Measurements from ENCODE around the gene KLHL25. TPM values are rescaled to one million over a fixed set of nuclear protein-coding genes. Genes with fewer than 3 reads are reported as not detected.

Gene KLHL25
- total and polyA plus RNA-seq, 4 donors = 2.3 to 34.2 (median 11.4) TPM

GRCh38 chr15:85756411-85757072 lies 38.2 kb downstream of the KLHL25 start:
- H3K4me3 ChIP-seq (ENCODE audit: low read depth in 1 of 3, low read length in 3 of 3) = no peak overlapping the region
- no peak for TF ChIP-seq JUND (IDR thresholded peaks at IDR 0.05)
- no peak for TF ChIP-seq TAF1 (conservative IDR thresholded peaks at IDR 0.05)
- no peak for TF ChIP-seq FOXA1 (IDR thresholded peaks at IDR 0.05)
- TF ChIP-seq, protein P1, sequence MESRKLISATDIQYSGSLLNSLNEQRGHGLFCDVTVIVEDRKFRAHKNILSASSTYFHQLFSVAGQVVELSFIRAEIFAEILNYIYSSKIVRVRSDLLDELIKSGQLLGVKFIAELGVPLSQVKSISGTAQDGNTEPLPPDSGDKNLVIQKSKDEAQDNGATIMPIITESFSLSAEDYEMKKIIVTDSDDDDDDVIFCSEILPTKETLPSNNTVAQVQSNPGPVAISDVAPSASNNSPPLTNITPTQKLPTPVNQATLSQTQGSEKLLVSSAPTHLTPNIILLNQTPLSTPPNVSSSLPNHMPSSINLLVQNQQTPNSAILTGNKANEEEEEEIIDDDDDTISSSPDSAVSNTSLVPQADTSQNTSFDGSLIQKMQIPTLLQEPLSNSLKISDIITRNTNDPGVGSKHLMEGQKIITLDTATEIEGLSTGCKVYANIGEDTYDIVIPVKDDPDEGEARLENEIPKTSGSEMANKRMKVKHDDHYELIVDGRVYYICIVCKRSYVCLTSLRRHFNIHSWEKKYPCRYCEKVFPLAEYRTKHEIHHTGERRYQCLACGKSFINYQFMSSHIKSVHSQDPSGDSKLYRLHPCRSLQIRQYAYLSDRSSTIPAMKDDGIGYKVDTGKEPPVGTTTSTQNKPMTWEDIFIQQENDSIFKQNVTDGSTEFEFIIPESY (IDR thresholded peaks at IDR 0.05) = no peak
- no peak for TF ChIP-seq MAX (IDR thresholded peaks at IDR 0.05)
- no peak for TF ChIP-seq HNF4G (IDR thresholded peaks at IDR 0.05)
- no peak for TF ChIP-seq EGR1 (IDR thresholded peaks at IDR 0.05; ENCODE audit: low read depth in 2 of 2)
- TF ChIP-seq GABPA (IDR thresholded peaks at IDR 0.05 in 1 of 2, conservative IDR thresholded peaks at IDR 0.05 in 1 of 2) = no peak
- TF ChIP-seq RXRA (IDR thresholded peaks at IDR 0.05) = no peak
- no peak for TF ChIP-seq ATF3 (IDR thresholded peaks at IDR 0.05)
- no peak for TF ChIP-seq HNF4A (conservative IDR thresholded peaks at IDR 0.05)
- TF ChIP-seq REST (IDR thresholded peaks at IDR 0.05) = no peak
- TF ChIP-seq NR2F2 (IDR thresholded peaks at IDR 0.05) = no peak
- TF ChIP-seq, protein P2, sequence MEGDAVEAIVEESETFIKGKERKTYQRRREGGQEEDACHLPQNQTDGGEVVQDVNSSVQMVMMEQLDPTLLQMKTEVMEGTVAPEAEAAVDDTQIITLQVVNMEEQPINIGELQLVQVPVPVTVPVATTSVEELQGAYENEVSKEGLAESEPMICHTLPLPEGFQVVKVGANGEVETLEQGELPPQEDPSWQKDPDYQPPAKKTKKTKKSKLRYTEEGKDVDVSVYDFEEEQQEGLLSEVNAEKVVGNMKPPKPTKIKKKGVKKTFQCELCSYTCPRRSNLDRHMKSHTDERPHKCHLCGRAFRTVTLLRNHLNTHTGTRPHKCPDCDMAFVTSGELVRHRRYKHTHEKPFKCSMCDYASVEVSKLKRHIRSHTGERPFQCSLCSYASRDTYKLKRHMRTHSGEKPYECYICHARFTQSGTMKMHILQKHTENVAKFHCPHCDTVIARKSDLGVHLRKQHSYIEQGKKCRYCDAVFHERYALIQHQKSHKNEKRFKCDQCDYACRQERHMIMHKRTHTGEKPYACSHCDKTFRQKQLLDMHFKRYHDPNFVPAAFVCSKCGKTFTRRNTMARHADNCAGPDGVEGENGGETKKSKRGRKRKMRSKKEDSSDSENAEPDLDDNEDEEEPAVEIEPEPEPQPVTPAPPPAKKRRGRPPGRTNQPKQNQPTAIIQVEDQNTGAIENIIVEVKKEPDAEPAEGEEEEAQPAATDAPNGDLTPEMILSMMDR (IDR thresholded peaks at IDR 0.05; ENCODE audit: low read depth, low read length, missing input control) = no peak
- no peaks in the 10 kb centered on the region for H3K9me3 ChIP-seq (ENCODE audit: control insufficient read depth in 4 of 4, low read length in 3 of 4)
- H3K27ac ChIP-seq (ENCODE audit: low read depth in 1 of 2, low read length in 2 of 2) = no peak overlapping the region
- H3K9ac ChIP-seq (ENCODE audit: low read depth in 1 of 2, low read length in 2 of 2) = no peak overlapping the region
- H3K27me3 ChIP-seq (ENCODE audit: control insufficient read depth in 4 of 4, insufficient read depth in 4 of 4, low read length in 3 of 4) = no peaks in the 10 kb centered on the region
- DNase-seq (ENCODE audit: low spot score) = no peak
- peaks cover 0 to 4% (median 1%) of the 10 kb centered on the region in 4 donors for H3K36me3 ChIP-seq (ENCODE audit: control insufficient read depth in 4 of 4, insufficient read depth in 3 of 4, low read depth in 1 of 4, low read length in 3 of 4)
- 95% methylated on average over 9 of the region's 9 CpGs for WGBS
- H3K4me1 ChIP-seq (ENCODE audit: control insufficient read depth in 4 of 4, insufficient read depth in 4 of 4, low read length in 3 of 4) = peaks cover 9 to 22% (median 21%) of the 10 kb centered on the region in 4 donors

DNA sequence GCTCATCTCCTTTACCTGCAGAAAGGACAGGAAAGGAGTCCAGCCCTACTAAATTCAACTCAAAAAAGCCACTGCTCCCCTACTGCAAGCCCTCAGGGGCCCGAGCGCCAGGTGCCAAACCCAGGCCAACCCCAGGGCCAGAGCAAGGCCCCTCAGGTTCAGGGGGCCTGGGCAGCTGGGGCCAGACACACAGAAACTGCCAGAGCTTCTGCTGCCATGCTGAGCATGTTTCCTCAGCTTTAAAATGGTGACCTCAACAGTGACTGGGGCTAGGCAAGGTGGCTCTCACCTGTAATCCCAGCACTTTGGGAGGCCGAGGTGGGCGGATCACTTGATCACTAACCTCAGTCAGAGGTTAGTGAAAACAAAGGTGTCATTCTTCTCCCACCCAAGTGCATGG lies 38.8 kb downstream of the KLHL25 start:
- H3K27ac ChIP-seq (ENCODE audit: low read depth in 1 of 2, low read length in 2 of 2) = no peak overlapping the region
- 98% methylated on average over 4 of the region's 4 CpGs for WGBS
- peaks cover 9 to 24% (median 21%) of the 10 kb centered on the region in 4 donors for H3K4me1 ChIP-seq (ENCODE audit: control insufficient read depth in 4 of 4, insufficient read depth in 4 of 4, low read length in 3 of 4)
- no peak overlapping the region for H3K9ac ChIP-seq (ENCODE audit: low read depth in 1 of 2, low read length in 2 of 2)
- DNase-seq (ENCODE audit: low spot score) = no peak
- H3K4me3 ChIP-seq (ENCODE audit: low read depth in 1 of 3, low read length in 3 of 3) = no peak overlapping the region
- H3K27me3 ChIP-seq (ENCODE audit: control insufficient read depth in 4 of 4, insufficient read depth in 4 of 4, low read length in 3 of 4) = no peaks in the 10 kb centered on the region
- TF ChIP-seq ATF3 (IDR thresholded peaks at IDR 0.05) = no peak
- TF ChIP-seq HNF4A (conservative IDR thresholded peaks at IDR 0.05) = no peak
- no peak for TF ChIP-seq JUND (IDR thresholded peaks at IDR 0.05)
- TF ChIP-seq, protein P1 (IDR thresholded peaks at IDR 0.05) = no peak
- no peak for TF ChIP-seq HNF4G (IDR thresholded peaks at IDR 0.05)
- TF ChIP-seq MAX (IDR thresholded peaks at IDR 0.05) = no peak
- no peak for TF ChIP-seq FOXA2 (IDR thresholded peaks at IDR 0.05)
- no peak for TF ChIP-seq RXRA (IDR thresholded peaks at IDR 0.05)
- H3K36me3 ChIP-seq (ENCODE audit: control insufficient read depth in 4 of 4, insufficient read depth in 3 of 4, low read depth in 1 of 4, low read length in 3 of 4) = peaks cover 0 to 4% (median 1%) of the 10 kb centered on the region in 4 donors
- no peaks in the 10 kb centered on the region for H3K9me3 ChIP-seq (ENCODE audit: control insufficient read depth in 4 of 4, low read length in 3 of 4)
